ENCODE results near the gene APOO.
"Not testable (repeated sequence)": the region's sequence is repeated elsewhere in the genome, so short reads cannot be mapped to it uniquely, and the experiment has no call there.

Gene APOO

DNA sequence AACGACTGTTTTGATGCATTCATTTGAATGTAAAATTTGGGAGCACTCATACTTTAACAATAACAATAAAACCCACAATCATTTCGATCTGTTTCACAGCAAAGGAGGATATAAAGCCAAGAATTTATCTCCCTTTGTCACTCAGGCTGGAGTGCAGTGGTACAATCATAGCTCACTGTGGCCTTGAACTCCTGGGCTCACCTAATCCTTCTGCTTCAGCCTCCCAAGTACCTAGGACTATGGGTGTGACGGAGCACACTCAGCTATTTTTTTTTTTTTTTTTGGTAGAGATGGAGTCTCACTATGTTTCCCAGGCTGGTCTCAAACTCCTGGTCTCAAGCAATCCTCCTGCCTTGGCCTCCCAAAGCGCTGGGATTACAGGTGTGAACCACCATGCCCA lies 11.2 kb downstream of the APOO start:
- H3K36me3 Mint-ChIP-seq, H3K27ac Mint-ChIP-seq, H3K27me3 Mint-ChIP-seq, H3K9me3 Mint-ChIP-seq, DNase-seq, H3K4me3 Mint-ChIP-seq, H3K4me1 Mint-ChIP-seq, CTCF ChIA-PET: not testable (repeated sequence)

GRCh38 chrX:23894993-23895392 lies 12.7 kb downstream of the APOO start:
- CTCF ChIA-PET, DNase-seq, H3K27me3 Mint-ChIP-seq, H3K4me1 Mint-ChIP-seq, H3K9me3 Mint-ChIP-seq, H3K36me3 Mint-ChIP-seq, H3K27ac Mint-ChIP-seq, H3K4me3 Mint-ChIP-seq: not testable (repeated sequence)

DNA sequence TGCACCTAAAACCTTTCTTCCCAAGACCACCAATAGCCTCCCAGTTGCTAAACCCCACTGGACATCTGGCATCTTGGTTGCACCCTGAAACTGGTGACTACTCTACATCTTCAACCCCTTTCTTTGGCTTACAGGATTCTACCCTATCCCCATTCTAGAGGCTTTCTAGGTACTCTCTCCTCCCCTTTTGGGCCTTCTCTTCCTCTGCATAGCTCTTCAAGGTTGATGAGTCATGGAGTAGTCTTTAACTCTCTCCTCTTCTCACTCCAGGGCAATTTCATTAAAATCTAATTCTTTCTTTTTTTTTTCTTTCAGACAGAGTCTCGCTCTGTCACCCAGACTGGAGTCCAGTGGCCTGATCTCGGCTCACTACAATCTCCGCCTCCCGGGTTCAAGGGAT lies 16.8 kb downstream of the APOO start:
- no peaks in the 10 kb centered on the region for H3K27me3 Mint-ChIP-seq
- H3K4me1 Mint-ChIP-seq, result no peaks in the 10 kb centered on the region
- H3K9me3 Mint-ChIP-seq, result no peaks in the 10 kb centered on the region
- no peak for DNase-seq
- H3K27ac Mint-ChIP-seq, result no peak overlapping the region
- no peaks in the 10 kb centered on the region for H3K36me3 Mint-ChIP-seq
- H3K4me3 Mint-ChIP-seq, result no peak overlapping the region
- CTCF ChIA-PET, result no interaction called here

- no peak overlapping the region for H3K4me3 Mint-ChIP-seq
- CTCF ChIA-PET, result no interaction called here
- H3K4me1 Mint-ChIP-seq, result no peaks in the 10 kb centered on the region
- no peak for DNase-seq
- H3K9me3 Mint-ChIP-seq, result no peaks in the 10 kb centered on the region
- H3K27ac Mint-ChIP-seq, result no peak overlapping the region
- H3K27me3 Mint-ChIP-seq, result no peaks in the 10 kb centered on the region
- peaks cover 2% of the 10 kb centered on the region for H3K36me3 Mint-ChIP-seq
Observed at GRCh38 chrX:23888887-23889501, 18.7 kb downstream of the APOO start.

GRCh38 chrX:23887918-23888317 lies 19.8 kb downstream of the APOO start:
- Mint-ChIP-seq H3K36me3 (peaks cover 2% of the 10 kb centered on the region), H3K27ac (no peak overlapping the region), H3K4me3 (no peak overlapping the region), H3K4me1 (peaks cover 2% of the 10 kb centered on the region), H3K27me3 (no peaks in the 10 kb centered on the region), H3K9me3 (no peaks in the 10 kb centered on the region)
- CTCF ChIA-PET, result interaction anchor here (0.6 kb wide), 1 partner anchor 27 kb away, joined by 3 read pairs; no protein-coding TSS in a partner anchor
- no peak for DNase-seq

- H3K4me3 Mint-ChIP-seq, result no peak overlapping the region
- H3K36me3 Mint-ChIP-seq, result peaks cover 2% of the 10 kb centered on the region
- H3K4me1 Mint-ChIP-seq, result peaks cover 2% of the 10 kb centered on the region
- H3K27me3 Mint-ChIP-seq, result no peaks in the 10 kb centered on the region
- H3K9me3 Mint-ChIP-seq, result no peaks in the 10 kb centered on the region
- no peak for DNase-seq
- H3K27ac Mint-ChIP-seq, result no peak overlapping the region
- CTCF ChIA-PET, result interaction anchor here (0.6 kb wide), 1 partner anchor 26 kb away, joined by 3 read pairs; no protein-coding TSS in a partner anchor
Observed at GRCh38 chrX:23887451-23887850, 20.3 kb downstream of the APOO start.

DNA sequence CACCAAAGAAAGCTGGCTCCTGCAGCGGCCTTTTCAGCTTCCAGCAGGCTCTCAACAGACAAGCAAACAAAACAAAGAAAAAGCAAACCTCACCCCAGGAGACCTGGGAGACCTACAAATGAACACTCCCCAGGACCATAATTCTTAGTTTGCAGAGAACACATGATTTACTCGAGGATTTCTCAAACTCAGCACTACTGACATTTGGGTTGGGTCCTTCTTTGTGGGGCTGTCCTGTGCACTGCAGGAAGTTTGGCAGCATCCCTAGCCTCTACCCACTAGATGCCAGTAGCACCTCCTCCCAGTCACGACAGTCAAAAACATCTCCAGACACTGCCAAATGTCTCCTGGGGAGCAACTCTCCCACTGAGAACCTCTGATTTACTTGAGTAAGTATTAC lies 21.9 kb downstream of the APOO start:
- DNase-seq, result no peak
- H3K4me1 Mint-ChIP-seq, result peaks cover 2% of the 10 kb centered on the region
- H3K27ac Mint-ChIP-seq, result no peak overlapping the region
- no peaks in the 10 kb centered on the region for H3K27me3 Mint-ChIP-seq
- peaks cover 2% of the 10 kb centered on the region for H3K36me3 Mint-ChIP-seq
- no peak overlapping the region for H3K4me3 Mint-ChIP-seq
- no peaks in the 10 kb centered on the region for H3K9me3 Mint-ChIP-seq
- CTCF ChIA-PET, result no interaction called here

DNA sequence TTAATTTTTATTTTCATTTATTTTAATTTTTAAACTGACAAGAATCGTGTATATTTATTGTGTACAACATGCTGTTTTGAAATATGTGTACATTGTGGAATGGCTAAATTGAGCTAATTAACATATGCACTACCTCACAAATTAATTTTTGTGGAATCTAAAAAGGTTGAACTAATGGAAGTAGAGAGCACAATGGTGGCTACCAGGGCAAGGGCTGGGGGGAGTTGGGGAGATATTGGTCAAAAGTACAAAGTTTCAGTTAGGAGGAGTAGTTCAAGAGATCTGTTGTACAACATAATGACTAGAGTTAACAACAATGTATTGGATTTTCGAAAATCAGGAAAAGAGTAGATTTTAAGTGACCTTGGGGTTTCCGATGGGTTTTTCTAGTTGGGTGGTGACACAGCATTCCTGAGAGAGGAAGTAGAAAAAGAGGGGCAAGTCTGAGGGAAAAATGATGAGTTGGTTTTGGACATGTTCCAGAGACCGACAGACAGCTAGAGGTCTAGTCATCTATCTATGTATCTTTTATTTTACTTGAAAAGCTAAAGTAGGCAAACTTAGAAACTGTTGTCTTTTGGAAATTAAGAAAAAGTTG lies 23.2 kb downstream of the APOO start:
- Mint-ChIP-seq H3K4me1 (peaks cover 2% of the 10 kb centered on the region), H3K9me3 (no peaks in the 10 kb centered on the region), H3K27me3 (no peaks in the 10 kb centered on the region), H3K36me3 (peaks cover 2% of the 10 kb centered on the region), H3K4me3 (no peak overlapping the region), H3K27ac (no peak overlapping the region)
- DNase-seq, result no peak
- CTCF ChIA-PET, result no interaction called here

DNA sequence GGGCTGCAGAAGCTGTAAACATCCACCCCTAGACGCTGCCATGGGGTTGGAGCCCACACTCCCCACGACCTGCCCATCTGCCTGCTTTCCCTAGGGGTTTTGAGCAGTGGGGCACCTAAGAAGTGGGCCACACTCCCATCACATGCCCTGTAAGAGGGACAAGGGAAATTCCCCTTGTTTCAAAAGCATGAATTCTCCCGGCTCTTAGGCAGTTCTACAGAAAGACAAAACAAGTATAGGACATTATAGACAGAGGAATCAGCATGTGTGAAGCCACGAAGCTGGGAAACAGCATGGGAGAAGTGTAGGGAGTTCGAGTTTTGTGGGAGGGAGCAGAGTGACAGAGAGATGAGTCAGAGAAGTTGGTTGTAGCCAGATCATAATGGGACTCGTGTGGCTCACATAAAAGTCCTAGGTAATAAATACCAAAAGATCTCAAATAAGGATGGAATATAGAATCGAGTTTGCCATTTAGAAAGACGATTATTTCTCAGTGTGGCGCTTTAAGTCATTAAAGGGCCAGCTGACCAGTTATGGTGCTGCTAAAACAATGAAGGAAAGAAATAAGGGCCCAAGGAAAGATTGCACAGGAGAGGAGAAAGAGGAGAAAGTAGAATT lies 23.9 kb downstream of the APOO start:
- DNase-seq, result no peak
- Mint-ChIP-seq H3K27ac (no peak overlapping the region), H3K9me3 (no peaks in the 10 kb centered on the region), H3K36me3 (peaks cover 2% of the 10 kb centered on the region), H3K4me3 (no peak overlapping the region), H3K4me1 (peaks cover 2% of the 10 kb centered on the region), H3K27me3 (no peaks in the 10 kb centered on the region)
- CTCF ChIA-PET, result no interaction called here

DNA sequence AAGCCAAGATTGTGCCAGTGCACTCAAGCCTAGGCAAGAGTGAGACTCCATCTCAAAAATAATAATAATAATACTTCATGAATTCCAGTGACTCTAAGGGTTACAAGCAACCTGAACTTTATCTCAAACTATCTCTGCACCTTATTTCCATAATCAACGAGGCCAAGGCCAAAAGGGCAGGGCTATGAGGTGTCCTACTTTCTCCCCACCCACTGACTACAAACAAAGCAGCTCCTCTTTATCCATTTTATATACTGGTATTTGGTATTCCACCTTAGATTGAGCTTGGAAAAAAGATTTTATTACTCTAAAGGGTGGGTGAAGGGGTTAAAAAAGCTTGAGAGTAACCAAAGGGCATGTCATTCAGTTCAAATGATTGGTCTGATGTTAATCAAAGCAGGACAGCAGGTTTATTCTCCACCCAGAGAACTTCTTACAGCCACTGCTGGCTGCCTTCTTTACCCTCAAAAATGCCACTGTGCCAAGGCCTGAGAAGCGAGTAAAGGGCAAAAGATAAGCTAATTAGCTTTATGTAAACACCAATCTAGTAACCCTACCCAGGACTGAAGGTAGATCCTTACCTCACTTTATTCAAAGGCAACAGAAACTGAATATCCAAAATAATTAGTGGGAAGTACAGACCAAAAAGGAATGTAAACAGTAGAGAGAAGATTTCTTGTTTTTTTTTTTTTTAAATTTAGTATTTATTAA lies 28.2 kb downstream of the APOO start:
- H3K4me1 Mint-ChIP-seq, result peaks cover 2% of the 10 kb centered on the region
- DNase-seq, result no peak
- H3K4me3 Mint-ChIP-seq, result no peak overlapping the region
- no peaks in the 10 kb centered on the region for H3K36me3 Mint-ChIP-seq
- no peak overlapping the region for H3K27ac Mint-ChIP-seq
- H3K9me3 Mint-ChIP-seq, result no peaks in the 10 kb centered on the region
- H3K27me3 Mint-ChIP-seq, result no peaks in the 10 kb centered on the region
- CTCF ChIA-PET, result no interaction called here

DNA sequence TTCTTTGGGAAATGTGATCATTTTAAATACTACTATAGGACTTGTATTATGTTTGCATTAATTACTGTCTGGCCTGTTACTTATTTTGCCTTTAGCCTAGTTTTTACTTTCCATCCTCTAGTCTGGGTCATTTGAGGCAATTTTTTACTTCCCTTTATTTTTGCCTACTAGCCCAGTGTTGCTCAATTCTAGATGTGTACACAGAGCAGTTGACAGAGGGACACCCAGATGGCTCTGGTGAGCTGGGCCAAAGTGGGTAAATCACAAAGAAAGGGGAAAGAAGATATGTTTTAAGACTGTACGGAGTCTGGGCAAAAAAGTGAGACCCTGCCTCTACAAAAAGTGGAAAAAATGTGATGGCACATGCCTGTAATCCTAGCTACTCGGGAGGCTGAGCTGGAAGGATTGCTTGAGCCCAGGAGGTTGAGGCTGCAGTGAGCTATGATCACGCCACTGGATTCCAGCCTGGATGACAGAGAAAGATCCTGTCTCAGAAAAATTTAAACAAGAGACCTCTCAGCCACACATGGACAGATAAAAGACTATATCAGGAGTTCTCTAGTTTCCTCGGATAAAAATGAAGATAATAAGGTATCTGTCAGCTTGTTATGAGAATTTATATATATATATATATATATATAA lies 35.7 kb downstream of the APOO start:
- peak overlapping the region; percentile 24 for H3K27ac Mint-ChIP-seq
- DNase-seq, result no peak
- H3K4me3 Mint-ChIP-seq, result no peak overlapping the region
- no peaks in the 10 kb centered on the region for H3K36me3 Mint-ChIP-seq
- H3K27me3 Mint-ChIP-seq, result no peaks in the 10 kb centered on the region
- CTCF ChIA-PET, result no interaction called here
- no peaks in the 10 kb centered on the region for H3K4me1 Mint-ChIP-seq
- no peaks in the 10 kb centered on the region for H3K9me3 Mint-ChIP-seq

DNA sequence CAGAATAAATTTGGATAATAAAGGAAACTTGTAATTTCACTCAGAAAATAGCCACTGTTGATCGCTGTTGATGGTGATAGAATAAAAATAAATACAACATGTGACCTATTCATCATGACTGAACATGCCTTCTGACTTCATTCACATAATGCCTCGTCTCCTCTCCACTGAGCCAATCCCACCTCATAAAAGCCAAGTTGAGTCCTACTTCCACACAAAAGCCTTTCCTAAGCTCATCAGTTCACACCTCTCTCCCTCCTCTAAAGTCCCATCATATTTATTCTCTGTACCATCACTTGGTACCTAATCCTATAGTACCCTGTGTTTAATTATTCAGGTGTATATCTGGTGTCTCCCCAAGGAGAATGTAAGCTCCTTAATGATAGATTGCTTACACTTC lies 37.7 kb downstream of the APOO start:
- Mint-ChIP-seq H3K27ac (no peak overlapping the region), H3K36me3 (peaks cover 2% of the 10 kb centered on the region), H3K4me3 (no peak overlapping the region), H3K9me3 (no peaks in the 10 kb centered on the region), H3K27me3 (no peaks in the 10 kb centered on the region), H3K4me1 (no peaks in the 10 kb centered on the region)
- DNase-seq, result no peak
- CTCF ChIA-PET, result no interaction called here

DNA sequence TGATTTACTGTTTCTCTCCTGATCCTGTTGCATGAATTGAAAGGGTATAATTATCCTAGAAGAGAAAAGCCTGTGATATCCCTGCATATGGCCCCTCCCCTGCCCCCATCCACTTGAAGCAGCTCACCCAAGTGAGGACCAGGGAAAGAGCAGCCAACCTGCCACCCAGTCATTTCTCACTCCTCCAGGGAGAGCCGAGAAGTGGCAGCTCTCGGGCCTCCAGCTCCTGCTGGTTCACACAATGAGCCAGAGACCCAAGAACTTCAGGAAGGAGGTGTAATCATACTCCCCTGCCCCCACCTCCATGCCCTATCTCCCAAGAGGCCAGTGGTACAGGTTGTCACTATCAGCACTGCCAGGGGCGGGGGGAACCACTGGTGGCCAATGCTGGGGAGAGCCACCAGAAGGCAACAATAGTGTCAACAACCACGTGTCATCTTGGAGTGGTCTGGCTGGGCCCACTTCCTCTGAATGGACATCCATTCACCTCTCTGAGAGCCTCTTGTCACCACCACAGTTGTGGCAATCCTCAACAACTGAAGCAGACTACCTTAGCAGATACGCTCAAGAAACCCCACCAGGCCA lies 42.9 kb downstream of the APOO start:
- Mint-ChIP-seq H3K27me3 (no peaks in the 10 kb centered on the region), H3K4me1 (peaks cover 17% of the 10 kb centered on the region), H3K9me3 (no peaks in the 10 kb centered on the region), H3K36me3 (peaks cover 11% of the 10 kb centered on the region), H3K4me3 (no peak overlapping the region), H3K27ac (no peak overlapping the region)
- no peak for DNase-seq
- CTCF ChIA-PET, result no interaction called here

DNA sequence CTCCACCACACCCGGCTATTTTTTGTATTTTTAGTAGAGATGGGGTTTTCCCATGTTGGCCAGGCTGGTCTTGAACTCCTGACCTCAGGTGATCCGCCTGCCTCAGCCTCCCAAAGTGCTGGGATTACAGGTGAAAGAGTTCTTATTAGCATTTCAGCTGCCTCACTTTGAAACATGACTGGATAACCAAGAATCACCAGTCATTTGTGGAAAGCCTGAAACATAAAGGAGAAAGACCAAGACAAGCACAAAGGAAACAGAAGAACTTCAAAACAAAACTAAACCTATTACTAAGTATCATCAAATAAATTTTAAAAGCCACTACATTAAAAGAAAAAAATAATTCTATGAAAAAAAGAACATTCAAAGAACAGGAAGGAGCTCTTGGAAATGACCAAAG lies 45.8 kb downstream of the APOO start:
- H3K4me3 Mint-ChIP-seq, DNase-seq, H3K9me3 Mint-ChIP-seq, H3K27ac Mint-ChIP-seq, H3K27me3 Mint-ChIP-seq: not testable (repeated sequence)
- peaks cover 17% of the 10 kb centered on the region for H3K4me1 Mint-ChIP-seq
- peaks cover 13% of the 10 kb centered on the region for H3K36me3 Mint-ChIP-seq
- CTCF ChIA-PET, result interaction anchor here (0.7 kb wide), 1 partner anchor 23 kb away, joined by 4 read pairs; no protein-coding TSS in a partner anchor
